HG03103 (cell line): ENCODE measurements around the gene LTBP1.

Source experiments
- ATAC-seq: cut with Tn5 transposase; IDR thresholded peaks from one replicate; pipeline ENCODE4 v1.9.1; 2021; ENCODE audit warnings: low read depth; ENCODE audit not compliant: unreplicated experiment

Gene LTBP1

DNA sequence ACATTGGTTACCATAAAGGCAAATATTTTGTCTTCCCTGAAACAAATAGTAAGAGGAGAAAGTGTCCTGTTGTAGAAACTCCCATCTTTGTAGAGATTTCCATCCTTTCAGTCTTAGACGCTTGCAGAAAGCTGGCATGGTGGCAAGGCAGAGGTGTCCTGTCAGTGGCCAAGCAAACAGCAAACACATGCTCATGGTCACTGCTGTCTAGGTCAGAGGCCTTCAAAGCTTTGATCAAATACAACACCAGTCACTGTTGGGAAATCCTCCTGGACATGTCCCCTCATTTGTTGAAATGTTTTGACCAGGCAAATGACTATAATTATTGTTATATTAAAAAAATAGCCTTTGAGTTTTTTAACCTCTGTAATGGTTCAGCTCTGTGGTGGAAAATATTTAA is 55.1 kb downstream of the LTBP1 start:
- ATAC-seq, result no peak

DNA sequence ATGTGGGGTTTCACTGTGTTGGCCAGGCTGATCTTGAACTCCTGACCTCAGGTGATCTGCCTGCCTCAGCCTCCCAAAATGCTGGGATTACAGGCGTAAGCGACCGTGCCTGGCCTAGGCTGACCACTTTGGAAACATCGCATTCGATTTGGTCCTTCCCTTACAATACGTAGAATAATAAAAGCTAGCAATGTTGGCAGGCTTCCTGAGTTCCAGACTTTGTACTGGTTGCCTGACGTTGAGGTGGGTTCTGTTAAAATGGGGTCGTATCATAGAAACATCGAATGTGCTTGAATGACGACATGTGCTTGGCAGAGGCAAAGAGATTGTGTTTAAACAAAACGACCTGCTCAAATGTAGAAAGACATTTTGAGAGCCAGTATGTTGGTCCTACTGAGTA is 56.1 kb downstream of the LTBP1 start:
- no peak for ATAC-seq

DNA sequence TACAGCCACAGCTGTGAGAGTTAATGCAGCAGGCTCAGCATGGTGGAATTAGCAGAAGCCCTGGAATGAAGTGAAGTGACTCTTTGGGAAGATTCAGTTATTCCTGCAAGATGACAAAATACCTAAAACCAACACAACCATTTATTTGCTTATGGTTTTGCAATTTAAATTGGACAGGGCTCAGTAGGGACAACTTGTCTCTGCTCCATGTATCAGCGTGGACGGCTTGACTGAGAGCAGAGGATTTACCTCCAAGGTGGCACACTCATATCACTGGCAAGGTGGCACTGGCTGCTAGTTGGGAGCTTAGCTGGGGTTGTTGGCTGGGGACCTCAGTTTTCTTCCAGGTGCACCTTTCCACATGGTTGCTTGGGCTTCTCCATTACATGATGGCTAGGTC is 58.3 kb downstream of the LTBP1 start:
- ATAC-seq, result no peak

DNA sequence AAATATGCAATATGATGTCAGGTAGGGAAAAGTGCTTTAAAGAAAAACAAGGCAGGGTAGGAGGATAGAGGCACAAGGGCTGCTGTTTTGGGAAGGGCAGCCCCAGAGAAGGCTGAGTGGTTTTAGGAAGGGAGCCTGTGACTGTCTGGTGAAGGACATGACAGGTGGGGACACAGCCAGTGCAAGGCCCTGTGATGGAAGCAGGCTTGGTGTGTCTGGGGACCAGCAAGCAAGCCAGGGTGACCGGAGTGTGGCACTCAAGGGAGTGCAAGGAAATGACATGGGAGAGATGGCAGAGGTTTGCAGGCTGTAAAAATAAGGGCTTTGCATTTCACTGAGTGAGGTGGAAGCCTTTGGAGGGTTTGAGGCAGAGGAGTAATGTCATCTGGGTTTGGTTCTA is 62.0 kb downstream of the LTBP1 start:
- no peak for ATAC-seq

DNA sequence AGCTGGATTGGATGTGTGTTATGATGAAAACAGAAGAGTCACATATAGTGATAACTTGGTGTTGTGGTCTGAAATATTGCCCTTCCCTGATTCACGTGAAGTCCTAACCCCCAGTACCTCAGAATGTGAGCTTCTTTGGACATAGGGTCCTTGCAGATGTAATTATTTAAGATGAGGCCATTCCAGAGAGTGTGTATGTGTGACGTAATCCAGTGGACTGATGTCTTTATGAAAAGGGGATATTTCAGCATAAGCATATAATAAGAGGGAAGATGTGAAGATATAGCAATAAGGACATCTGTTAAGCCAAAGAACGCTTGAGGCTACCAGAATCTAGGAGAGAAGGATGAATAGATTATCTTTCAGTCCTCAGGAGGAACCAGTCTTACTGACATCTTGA is 62.5 kb downstream of the LTBP1 start:
- ATAC-seq, result no peak

DNA sequence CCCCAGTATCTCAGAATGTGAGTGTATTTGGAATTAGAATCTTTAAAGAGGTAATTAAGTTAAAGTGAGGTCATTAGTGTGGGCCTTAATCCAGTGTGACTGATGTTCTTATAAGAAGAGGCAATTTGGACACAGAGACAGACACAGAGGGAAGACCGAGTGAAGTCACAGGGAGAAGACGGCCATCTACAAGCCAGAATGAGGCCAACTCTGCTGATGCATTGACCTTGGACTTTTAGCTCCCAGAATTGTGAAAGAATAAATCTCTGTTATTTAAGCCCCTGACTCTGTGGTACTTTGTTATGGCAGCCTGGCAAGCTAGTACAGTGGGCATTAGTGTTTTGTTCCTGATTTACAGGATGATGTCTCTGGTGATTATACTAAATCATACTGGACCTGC is 64.6 kb downstream of the LTBP1 start:
- ATAC-seq, result no peak

DNA sequence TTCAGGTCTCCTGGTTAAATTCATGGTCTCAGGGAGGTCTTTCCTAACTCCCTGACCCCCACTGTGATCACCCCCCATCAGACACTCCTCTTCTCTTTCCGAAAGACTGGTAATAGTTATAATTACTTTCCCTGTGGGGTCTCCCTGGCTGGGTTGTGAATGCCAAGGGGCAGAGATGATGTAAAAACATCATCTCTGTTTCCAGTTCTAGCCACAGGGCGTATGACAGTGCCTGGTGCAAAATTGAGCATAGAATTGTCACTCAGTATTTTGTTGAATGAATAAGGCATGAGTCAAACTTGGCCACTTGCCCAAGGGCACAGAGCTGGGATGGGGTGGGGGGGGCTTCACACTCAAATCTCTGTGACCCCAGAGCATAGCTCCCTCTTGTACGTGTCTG is 65.2 kb downstream of the LTBP1 start:
- no peak for ATAC-seq

DNA sequence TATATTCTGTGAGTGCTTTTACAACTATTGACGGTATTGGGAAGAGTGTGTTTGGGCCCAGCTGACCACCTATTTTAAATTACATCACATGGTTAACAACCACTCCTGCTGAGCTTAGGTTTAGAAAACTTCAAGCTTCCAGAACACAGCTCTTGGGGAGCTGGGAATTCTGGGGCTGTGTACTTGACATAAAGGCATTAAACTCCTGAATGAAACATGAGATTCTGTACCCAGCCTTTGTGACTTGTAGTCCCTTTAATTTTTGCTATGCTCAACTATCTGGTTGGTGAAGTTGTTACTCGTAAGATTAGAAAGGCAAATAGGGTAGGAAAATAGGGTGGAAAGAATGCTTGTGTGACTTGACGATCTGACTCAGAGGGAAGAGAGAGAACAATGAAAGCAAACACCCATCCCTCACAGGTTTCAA is 66.9 kb downstream of the LTBP1 start:
- ATAC-seq, result no peak

DNA sequence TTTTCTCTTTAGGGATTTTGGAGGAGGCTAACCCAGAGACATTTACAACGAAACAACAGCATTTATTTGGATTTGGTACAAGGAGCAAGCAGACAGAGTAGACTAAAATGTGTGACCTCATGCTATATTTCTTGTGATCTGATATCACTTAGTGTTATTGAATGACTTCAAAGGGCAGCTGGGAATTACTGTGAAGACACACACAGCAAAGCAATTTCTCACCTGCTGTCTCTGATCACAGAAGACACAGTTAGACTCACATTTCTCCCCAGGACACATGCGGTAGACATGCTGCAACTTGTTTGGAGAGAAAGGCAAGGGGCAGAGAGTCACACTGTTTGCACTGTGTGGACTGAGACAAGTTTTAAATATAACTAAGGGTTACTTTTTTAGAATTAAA is 67.5 kb downstream of the LTBP1 start:
- no peak for ATAC-seq

DNA sequence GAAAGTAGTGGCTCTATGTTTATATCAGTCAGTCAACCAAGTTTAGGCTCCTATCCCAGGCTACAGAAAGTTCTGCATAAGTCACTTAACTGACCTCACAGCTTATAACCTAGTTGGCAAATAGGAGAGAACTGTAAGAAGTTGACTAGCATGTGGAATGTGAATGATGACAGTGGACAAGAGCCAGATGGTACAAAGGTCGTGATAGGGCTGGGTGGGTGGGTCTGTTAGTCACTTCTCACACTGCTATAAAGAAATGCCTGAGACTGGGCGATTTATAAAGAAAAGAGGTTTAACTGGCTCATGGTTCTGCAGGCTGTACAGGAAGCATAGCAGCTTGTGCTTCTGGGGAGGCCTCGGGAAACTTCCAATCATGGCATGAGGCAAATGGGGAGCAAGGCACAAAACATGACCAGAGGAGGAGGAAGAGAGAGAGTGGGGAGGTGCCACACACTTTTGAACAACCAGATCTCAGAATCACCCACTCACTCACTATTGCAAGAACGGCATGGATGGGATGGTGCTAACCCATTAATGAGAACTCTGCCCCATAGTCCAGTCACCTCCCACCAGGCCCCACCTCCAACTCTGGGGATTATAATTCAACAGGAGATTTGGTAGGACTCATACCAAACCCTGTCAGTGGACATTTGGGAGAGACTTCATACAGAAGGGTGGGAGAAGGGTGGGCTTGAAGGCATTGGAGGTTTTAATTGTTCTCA is 68.8 kb downstream of the LTBP1 start:
- no peak for ATAC-seq

DNA sequence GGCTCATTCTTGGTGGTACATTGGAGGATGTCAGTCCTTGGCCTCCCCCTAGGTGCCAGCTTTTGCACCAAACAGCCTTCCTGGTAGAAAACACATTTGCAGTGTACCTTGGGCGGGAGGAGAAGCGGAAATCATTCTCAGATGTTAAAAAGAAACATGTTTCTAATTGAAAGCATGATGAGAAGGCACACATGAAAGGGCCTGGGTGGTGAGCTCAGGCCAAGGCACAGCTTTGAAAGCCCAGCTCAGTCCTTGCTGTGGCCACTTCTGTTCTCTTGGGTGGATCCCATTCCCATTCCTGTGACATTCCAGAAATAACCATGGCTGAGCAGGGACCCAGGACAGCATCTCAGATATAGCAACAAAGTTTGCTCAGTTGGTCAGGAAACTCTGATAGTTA is 71.5 kb downstream of the LTBP1 start:
- no peak for ATAC-seq

DNA sequence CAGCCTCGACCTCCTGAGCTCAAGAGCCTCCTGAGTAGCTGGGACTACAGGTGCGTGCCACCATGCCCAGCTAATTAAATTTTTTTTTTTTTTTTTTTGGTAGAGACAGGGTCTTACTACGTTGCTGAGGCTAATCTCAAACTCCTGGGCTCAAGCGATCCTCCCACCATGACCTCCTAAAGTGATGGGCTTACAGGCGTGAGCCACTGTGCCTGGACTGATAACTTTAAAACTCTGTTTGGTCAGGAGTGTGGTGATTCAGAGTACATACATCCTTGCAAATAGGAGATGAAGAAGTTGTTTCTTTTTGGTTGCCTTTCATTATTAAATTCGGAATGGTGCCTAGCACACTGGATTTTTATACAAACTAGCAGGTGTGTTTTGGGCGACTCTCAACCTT is 73.0 kb downstream of the LTBP1 start:
- no peak for ATAC-seq

DNA sequence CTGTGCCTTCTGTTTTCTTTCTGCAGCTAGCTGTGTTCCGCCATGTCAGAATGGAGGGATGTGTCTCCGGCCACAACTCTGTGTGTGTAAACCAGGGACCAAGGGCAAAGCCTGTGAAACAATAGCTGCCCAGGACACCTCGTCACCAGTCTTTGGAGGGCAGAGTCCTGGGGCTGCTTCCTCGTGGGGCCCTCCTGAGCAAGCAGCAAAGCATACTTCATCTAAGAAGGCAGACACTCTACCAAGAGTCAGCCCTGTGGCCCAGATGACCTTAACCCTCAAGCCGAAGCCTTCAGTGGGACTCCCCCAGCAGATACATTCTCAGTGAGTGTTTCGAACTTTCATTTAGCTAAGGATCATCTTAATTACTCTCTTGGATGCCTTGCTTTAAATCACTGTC is 74.1 kb downstream of the LTBP1 start:
- no peak for ATAC-seq

DNA sequence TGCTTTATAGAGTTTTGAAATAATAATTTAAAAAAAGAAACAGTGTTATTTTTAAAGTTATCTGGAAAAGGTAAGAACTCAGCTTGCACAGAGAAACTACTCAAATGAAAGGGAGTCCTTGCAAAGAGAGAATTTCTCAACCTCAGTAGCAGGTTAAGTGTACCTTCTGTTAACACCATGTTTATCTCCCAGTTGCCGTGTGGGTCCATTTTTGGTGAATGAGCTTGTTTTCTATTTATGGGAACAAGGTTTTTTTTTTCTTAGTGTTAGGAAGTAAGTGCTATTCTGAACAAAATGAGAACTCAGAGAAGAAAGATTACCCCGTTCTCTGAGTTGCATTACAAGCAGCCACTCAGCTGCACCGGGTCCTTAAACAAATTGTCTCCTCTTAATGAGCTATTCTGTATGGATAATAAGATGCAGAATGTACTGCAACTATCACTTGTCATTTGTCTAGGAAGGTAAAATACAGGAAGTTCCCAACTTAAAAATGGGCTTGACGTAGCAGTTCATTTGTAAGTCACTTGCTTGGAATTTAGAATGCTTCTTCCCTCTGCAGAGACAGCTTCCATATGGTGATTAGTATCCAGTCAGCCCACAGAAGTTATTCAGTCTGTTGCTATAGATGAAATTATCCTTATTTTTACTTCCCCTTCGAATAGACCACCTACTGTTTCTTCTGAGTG is 74.9 kb downstream of the LTBP1 start:
- ATAC-seq, result no peak

DNA sequence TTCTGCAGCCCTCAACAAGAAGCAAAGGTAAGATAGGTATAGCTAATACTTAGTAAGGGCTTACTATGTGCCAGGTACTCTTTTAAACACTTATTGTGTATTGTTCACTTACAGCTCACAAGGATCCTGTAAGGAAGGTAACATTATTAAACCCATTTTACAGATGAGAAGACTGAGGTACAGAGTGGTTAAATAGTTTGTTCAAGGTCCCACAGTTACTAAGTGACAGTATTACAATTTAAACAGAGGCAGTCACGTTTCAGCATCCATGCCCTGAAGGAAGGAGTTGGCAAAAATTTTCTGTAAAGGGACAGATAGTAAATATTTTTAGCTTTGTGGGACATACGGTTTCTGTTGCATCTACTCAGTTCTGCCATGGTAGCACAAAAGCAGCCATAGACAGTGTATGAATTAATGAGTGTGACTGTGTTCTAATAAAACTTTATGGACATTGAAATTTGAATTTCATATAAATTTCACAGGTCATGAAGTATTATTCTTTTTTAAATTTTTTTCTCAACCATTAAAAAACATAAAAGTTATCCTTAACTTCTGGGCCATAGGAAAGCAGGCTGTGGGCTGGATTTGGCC is 75.7 kb downstream of the LTBP1 start:
- ATAC-seq, result no peak

DNA sequence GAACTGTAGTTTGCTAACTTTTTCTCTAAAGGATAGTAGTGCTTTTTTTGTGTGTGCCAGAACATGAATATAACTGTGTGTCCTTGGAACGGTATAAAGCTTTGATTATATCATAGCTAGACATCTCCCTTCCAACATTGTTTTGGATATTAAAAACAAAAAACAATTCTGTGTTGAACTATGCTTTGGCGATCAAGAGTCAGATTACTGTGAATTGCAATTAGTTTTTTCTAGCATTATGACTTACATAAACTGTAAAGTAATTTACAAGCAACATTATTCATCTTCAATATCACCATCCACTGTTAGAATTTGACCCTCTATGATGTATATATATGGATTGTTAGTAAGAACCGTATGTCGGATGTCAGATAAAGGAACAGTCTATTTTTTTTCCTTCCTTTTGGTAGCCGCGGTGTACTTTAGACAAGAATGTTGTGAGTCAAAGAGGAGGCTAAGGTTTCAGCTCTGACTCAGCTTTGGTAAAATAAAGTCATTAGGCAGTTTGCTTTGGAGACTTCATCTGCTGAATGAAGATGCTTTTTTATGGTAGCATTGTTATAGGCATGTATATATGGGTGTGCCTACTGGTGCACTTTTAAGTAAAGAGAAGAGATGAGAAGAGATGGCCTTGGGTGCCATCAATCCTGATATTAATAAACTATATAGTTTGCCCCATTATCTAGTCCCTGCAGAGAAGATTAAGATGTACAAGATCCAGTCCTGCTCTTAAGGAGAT is 76.4 kb downstream of the LTBP1 start:
- ATAC-seq, result no peak

DNA sequence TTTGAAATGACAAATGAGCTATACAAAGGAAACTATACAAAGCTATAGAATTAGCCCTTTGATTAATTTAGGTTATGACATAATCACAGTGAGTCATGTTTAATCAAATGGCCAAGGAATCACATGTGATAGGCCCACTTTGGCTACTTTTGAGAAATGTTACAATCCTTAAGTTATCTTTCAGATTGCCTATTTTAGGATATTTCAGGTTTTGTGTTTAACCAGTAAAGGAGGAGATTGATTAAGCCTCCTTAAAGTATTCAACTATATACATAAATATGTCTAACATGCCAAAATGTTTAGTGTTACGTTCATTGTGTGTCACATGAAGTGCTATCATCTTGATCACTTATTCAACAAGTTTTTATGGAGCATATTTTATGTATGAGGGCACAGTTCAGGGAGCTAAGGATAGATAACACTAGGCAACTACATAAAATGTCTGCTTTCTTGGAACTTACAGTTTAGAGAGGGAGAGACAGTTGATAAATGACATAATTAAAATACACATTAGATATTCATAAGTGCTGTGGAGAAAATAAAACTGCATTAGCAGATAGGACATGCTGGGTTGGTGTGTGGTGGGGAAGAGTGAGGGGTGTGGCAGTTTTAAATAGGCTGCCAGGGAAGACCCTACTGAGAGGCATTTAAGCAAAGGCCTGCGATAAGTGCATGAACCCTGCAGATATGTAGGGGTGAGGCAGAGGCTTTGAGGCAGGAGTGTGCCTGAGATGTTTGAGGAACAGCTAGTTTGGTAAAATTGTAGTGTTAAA is 77.2 kb downstream of the LTBP1 start:
- no peak for ATAC-seq

DNA sequence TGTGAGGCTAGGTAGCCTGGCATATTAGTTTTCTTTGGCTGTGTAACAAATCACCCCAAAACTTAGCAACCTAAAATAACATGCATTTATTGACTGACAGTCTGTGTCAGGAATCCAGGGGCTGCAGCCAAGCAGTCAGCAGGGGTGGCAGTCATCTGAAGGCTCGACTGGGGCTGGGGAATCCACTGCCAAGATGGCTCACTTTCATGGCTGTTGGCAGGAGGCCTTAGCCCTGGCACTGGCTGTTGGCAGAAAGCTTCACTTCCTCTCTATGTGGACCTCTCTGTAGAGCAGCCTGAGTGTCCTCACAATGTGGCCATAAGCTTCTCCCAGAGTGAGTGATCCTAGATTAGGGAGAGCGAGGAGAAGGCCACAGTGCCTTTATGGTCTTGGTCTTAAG is 78.0 kb downstream of the LTBP1 start:
- no peak for ATAC-seq

DNA sequence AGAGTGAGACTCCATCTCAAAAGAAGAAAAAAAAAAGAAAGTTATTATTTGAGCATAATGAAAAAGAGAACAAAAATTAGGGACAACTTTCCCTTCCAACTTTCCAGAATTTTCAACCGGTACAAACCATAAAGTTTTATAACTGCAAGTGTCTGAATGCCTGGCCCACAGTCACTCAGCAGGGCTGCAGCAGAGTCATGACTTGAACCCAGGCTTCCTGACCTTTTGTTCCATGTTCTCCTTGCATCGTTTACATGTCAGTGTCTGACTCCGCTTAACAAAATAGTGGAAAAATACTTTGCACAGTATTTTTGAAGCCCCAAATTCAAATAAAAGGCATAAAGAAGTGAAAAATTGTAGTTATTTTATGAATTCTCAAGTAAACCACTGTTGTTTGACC is 82.7 kb downstream of the LTBP1 start:
- no peak for ATAC-seq

DNA sequence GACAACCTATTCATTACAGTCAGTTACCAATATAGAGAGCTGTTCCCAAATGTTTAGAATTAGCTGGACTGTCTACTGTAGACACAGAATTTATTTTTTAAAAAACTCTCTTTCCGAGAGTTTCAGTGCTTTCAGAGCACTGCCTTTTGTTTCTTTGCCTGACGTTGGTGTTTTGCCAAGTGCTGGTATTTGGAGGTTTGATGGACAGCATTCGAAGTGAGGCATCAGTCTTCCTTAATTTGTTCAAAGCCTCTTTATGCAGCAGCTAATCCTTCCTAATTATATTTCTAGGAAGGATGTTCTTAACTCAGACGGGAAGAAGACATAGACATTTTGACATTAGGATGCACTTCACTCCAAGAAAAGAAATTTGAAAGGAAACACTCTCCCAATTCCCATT is 83.2 kb downstream of the LTBP1 start:
- no peak for ATAC-seq

DNA sequence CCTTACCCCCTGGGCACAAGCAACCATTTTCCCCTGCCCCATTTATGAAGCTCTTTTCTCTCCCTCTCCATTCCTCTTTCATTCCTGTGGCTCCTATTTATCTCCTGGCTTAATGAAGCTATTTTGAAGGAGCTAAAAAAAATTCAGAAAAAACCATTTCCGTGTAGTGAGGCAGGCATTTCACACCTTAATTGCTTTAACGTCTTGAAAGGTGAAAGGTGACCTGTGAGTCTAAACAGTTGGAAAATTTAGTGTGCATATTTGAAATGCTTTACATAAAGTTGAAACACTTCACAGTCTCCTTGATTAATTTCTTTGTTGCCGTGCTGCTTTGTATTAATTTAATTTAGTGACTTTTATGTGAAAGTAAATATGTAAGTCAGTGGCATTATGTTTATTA is 83.6 kb downstream of the LTBP1 start:
- no peak for ATAC-seq
